ENCODE results near the gene KRT80. TPM values are rescaled to one million over a fixed set of nuclear protein-coding genes. Genes with fewer than 3 reads are reported as not detected.

KRT80 gene
- total RNA-seq, 1 donor from 2014 or later: 39.5 TPM

GRCh38 chr12:52197371-52198231, 5.8 kb upstream of the KRT80 start:
- DNase-seq: no peak

- no peak for DNase-seq
These were observed 3.4 kb upstream of the KRT80 start for GRCh38 chr12:52195065-52195730.

- DNase-seq: no peak
These were observed 2.2 kb upstream of the KRT80 start for GRCh38 chr12:52193991-52194390.

GRCh38 chr12:52193532-52193931, 1.7 kb upstream of the KRT80 start:
- DNase-seq: no peak

- DNase-seq: no peak
These were observed 719 bp downstream of the KRT80 start for GRCh38 chr12:52190860-52191729.

- no peak for DNase-seq
These were observed 2.2 kb downstream of the KRT80 start for GRCh38 chr12:52189376-52190174.

- no peak for DNase-seq
These were observed 3.2 kb downstream of the KRT80 start for GRCh38 chr12:52188658-52189057.

GRCh38 chr12:52187640-52188039, 4.2 kb downstream of the KRT80 start:
- DNase-seq: no peak

- DNase-seq: no peak
These were observed 4.6 kb downstream of the KRT80 start for GRCh38 chr12:52187206-52187605.

GRCh38 chr12:52186118-52186840, 5.5 kb downstream of the KRT80 start:
- DNase-seq: no peak

GRCh38 chr12:52185400-52185967, 6.3 kb downstream of the KRT80 start:
- no peak for DNase-seq

GRCh38 chr12:52184813-52185212, 7.0 kb downstream of the KRT80 start:
- no peak for DNase-seq

GRCh38 chr12:52183971-52184370, 7.8 kb downstream of the KRT80 start:
- DNase-seq: no peak

GRCh38 chr12:52183544-52183910, 8.3 kb downstream of the KRT80 start:
- DNase-seq: no peak

GRCh38 chr12:52182898-52183543, 8.8 kb downstream of the KRT80 start:
- no peak for DNase-seq

- DNase-seq: no peak
These were observed 9.4 kb downstream of the KRT80 start for GRCh38 chr12:52182384-52182783.

GRCh38 chr12:52181746-52182145, 10.1 kb downstream of the KRT80 start:
- no peak for DNase-seq

GRCh38 chr12:52180971-52181628, 10.7 kb downstream of the KRT80 start:
- DNase-seq: no peak

GRCh38 chr12:52179396-52179973, 12.3 kb downstream of the KRT80 start:
- DNase-seq: no peak

Data from skin of body (tissue), 2 donors.